ENCODE data around the gene GCK.

The GCK gene

DNA sequence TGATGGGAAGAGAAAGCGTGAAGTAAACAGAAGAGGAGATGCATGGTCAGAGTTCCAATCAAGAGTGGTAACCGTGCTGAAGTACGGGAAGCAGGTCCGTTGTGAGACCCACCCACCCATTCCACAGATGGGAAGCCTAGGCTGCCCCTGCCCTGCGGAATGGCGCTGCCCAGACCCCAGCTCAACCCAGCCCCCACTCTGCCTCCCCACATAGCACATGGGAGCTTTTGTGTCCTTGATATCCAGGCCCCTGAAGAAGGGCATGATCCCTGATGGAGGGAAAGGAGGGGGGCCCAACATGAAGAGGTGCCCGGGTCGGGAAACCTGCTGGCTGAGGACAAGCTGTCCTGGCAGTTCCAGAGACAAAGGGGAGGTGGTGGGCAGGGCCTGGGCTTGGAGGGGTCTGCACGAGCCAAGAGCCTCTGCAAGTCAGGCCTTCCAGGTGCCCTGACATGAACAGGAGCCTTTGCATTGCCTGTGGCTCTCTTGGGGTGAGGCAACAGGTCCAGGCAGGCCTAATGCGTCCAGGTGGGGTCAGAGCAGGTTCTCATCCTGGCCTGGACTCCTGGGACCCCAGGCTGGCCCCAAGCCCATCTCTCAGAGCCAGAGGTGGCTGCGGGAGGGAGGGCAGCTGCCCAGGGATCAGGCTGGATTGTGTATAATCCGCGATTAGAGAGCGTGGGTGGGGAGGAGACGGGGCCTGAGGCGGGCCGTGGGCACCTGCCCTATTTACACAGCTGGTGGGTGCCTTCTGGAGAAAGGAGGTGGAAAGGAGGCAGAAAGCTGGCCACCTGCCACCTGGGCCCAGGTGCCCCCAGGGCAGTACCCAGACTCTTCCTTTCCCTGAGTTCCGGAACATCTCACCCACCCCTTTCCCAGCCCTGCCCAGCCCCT lies 35.1 kb upstream of the GCK start:
- ChIA-PET POLR2A (no interaction called here), CTCF (no interaction called here)
- TF ChIP-seq ARNT (IDR thresholded peaks at IDR 0.05) (no peak), CTBP1 (IDR thresholded peaks at IDR 0.05; ENCODE audit: borderline replicate concordance) (no peak), L3MBTL2 (conservative IDR thresholded peaks at IDR 0.05) (no peak), FOXA1 (IDR thresholded peaks at IDR 0.05) (no peak), HDGF (IDR thresholded peaks at IDR 0.05; ENCODE audit: borderline replicate concordance) (no peak), FOXK2 (IDR thresholded peaks at IDR 0.05) (no peak), NFRKB (IDR thresholded peaks at IDR 0.05) (no peak), SP1 (IDR thresholded peaks at IDR 0.05) (no peak), LEF1 (IDR thresholded peaks at IDR 0.05; ENCODE audit: borderline replicate concordance) (no peak), BHLHE40 (IDR thresholded peaks at IDR 0.05; ENCODE audit: borderline replicate concordance) (no peak), FOXM1 (IDR thresholded peaks at IDR 0.05; ENCODE audit: borderline replicate concordance) (no peak)
- TF ChIP-seq, protein P1, sequence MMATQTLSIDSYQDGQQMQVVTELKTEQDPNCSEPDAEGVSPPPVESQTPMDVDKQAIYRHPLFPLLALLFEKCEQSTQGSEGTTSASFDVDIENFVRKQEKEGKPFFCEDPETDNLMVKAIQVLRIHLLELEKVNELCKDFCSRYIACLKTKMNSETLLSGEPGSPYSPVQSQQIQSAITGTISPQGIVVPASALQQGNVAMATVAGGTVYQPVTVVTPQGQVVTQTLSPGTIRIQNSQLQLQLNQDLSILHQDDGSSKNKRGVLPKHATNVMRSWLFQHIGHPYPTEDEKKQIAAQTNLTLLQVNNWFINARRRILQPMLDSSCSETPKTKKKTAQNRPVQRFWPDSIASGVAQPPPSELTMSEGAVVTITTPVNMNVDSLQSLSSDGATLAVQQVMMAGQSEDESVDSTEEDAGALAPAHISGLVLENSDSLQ (IDR thresholded peaks at IDR 0.05) = no peak
- no peak for DNase-seq (ENCODE audit: extremely low spot score)

DNA sequence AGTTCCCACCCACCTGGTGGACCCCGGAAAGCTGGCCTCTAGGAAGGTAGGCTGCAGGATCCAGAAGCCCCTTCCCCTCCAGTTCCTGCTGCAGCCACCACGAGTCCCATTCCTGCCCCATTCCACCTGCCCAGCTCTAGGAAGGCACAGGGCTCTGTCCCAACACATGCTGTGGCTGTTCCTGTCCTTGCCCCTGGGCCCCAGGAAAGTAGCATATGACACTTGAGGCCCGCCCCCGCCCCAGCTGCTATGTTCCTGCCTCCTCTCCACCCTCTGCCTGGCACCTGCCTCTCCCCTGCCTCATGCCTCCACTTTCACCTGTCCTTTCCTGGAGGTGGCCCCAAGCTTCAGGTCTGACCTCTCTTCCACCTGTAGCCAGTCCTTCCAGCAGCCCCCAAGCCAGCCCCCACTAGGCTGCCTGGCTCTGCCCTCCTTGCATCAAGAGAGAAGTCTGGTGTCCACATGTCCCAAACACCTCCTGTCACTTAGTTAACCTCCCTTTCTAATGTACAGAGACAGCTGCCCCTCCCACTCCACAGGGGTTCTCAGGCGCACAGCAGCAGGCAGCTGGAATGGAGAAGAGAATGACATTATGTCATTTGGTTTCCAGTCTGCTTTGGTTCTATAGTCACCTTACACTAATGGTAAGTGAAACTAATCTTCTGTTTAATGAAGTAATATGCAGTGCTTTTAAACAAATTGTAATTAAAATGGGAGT lies 34.3 kb upstream of the GCK start:
- ChIA-PET CTCF (no interaction called here), POLR2A (no interaction called here)
- TF ChIP-seq NFRKB (IDR thresholded peaks at IDR 0.05) = no peak
- TF ChIP-seq SUZ12 (IDR thresholded peaks at IDR 0.05) = no peak
- no peak for TF ChIP-seq FOXK2 (IDR thresholded peaks at IDR 0.05)
- DNase-seq (ENCODE audit: extremely low spot score) = no peak

DNA sequence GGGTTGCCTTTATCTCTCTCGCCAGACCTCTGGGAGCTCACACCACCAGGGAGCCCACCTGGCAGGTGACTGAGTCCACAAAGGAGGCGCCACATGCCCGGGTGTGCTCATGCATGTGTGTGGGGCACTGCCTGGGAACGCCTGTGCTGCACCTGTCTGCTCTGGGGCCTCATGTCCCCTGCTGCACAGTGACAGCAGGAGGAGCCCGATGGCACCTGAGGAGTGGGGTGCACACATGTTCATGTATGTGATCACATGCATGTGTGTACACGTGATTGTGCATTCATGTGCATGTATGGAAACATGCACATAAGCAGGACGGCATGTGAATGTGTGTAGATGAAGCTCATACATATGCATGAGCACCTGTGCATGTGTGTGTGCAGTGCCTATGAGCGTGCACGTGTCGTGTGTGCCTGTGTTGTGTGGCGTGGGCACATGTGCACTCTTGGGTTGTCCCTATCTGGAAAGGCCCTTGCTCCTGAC lies 33.6 kb upstream of the GCK start:
- no peak for DNase-seq (ENCODE audit: extremely low spot score)
- ChIA-PET POLR2A (no interaction called here), CTCF (no interaction called here)
- TF ChIP-seq SP1 (IDR thresholded peaks at IDR 0.05) = no peak
- TF ChIP-seq, protein P1 (IDR thresholded peaks at IDR 0.05) = no peak

DNA sequence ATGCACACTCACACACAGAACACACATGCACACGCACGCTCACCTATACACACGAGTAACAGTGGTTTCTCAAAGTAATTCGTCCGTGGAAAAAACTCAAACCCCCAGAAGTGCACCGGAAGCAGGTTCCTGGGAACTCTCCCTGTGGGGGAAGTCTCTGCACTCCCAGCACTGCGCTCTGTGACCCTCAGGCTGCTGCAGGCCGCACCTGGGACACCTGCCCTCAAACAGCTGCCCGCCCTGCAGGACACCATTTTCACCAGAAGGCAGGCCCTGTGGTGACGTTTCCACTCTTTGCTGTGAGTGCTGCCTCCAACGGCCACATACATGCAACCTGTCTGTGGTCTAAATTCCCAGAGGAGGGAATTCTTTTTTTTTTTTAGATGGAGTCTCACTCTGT lies 32.8 kb upstream of the GCK start:
- POLR2A ChIA-PET = no interaction called here
- TF ChIP-seq FOXA1 (IDR thresholded peaks at IDR 0.05) (no peak), BHLHE40 (IDR thresholded peaks at IDR 0.05; ENCODE audit: borderline replicate concordance) (no peak), SUZ12 (IDR thresholded peaks at IDR 0.05) (no peak), FOXM1 (IDR thresholded peaks at IDR 0.05; ENCODE audit: borderline replicate concordance) (no peak), CTBP1 (IDR thresholded peaks at IDR 0.05; ENCODE audit: borderline replicate concordance) (no peak), SP1 (IDR thresholded peaks at IDR 0.05) (no peak)
- CTCF ChIA-PET = interaction anchor here (1.3 kb wide), 1 partner anchor 32 kb away, joined by 3 read pairs; no protein-coding TSS in a partner anchor
- DNase-seq (ENCODE audit: extremely low spot score) = no peak

DNA sequence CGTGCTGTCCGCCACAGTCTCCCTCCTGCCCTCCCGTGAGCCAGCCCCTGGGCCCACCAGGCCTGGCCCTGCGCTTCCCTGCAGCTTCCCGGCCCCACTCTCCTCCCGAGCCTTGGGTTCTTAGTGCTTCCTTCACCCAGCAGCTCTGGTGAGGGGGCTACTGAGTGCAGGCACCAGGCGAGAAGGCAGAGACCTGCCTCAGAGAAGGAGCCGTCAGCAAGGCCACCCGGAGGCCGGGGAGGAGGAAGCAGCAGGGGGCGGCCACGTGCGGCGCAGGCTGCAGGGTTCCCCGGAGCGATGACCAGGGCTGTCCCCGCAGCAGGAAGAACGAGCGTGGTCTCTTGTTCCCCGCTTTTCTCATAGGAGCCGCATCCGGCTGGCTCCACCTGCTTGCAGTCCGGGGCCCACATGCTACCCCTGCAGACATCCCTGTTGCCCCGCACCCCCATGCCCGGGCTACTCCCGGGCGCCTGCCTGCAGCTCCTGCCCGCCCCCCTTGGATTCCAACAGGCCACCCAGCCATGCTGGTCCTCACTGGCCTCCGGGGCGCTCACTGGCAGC lies 32.1 kb upstream of the GCK start:
- TF ChIP-seq ZNF384 (IDR thresholded peaks at IDR 0.05) (no peak), BHLHE40 (IDR thresholded peaks at IDR 0.05; ENCODE audit: borderline replicate concordance) (no peak), FOXA1 (IDR thresholded peaks at IDR 0.05) (no peak), FOXM1 (IDR thresholded peaks at IDR 0.05; ENCODE audit: borderline replicate concordance) (no peak)
- DNase-seq (ENCODE audit: extremely low spot score) = no peak
- CTCF ChIA-PET = interaction anchor here (1.3 kb wide), 1 partner anchor 32 kb away, joined by 3 read pairs; no protein-coding TSS in a partner anchor
- POLR2A ChIA-PET = no interaction called here

DNA sequence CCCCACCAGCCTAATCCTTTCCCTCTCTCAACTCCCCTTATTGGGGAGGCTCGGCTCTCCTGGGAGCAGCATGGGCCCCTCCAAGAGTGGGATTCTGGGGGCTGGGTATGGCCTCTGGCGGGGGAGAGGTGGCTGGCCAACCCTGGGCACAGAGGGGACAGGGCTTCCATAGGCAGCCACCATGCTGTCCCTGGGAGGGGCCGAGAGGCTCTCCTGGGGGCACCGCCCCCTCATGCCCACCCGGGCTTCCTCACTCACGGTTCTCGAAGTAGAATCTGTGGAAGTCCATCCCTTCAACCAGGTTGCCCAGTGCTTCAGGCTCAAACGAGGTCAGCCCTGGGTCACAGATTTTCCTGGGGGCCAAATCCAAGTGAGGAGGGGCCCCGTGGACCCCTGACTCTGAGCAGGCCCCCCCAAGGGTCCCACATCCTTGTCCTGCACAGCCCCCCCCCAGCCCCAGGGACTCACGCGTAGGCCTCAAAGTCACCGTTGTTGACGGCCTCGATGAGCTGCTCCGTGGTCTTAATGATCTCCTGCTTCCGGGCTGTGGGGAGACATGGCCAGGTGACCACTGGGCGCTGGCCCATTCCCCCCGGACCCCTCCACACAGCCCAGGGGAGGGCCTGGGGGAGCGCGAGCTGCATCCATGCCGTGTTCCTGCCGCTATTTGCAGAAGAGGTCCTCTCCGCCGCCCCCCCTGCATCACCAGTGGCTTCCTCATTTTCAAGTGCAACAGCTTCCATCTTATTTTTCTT lies 31.3 kb upstream of the GCK start:
- CTCF ChIA-PET = interaction anchor here (1.3 kb wide), 1 partner anchor 33 kb away, joined by 3 read pairs; no protein-coding TSS in a partner anchor
- TF ChIP-seq HDGF (IDR thresholded peaks at IDR 0.05; ENCODE audit: borderline replicate concordance) (no peak), CTBP1 (IDR thresholded peaks at IDR 0.05; ENCODE audit: borderline replicate concordance) (no peak), SUZ12 (IDR thresholded peaks at IDR 0.05) (no peak), FOXK2 (IDR thresholded peaks at IDR 0.05) (no peak), LEF1 (IDR thresholded peaks at IDR 0.05; ENCODE audit: borderline replicate concordance) (no peak), ELF4 (IDR thresholded peaks at IDR 0.05) (no peak), FOXA1 (IDR thresholded peaks at IDR 0.05) (no peak), L3MBTL2 (conservative IDR thresholded peaks at IDR 0.05) (no peak), ZNF384 (IDR thresholded peaks at IDR 0.05) (no peak), ARNT (IDR thresholded peaks at IDR 0.05) (no peak), TARDBP (IDR thresholded peaks at IDR 0.05) (no peak)
- TF ChIP-seq, protein P1 (IDR thresholded peaks at IDR 0.05) = no peak
- DNase-seq (ENCODE audit: extremely low spot score) = no peak
- POLR2A ChIA-PET = no interaction called here
